GM12878 (cell line): ENCODE measurements around the gene EMILIN3. TPM values are rescaled to one million over a fixed set of nuclear protein-coding genes. Genes with fewer than 3 reads are reported as not detected.

Source experiments
- ATAC-seq: fragments of 200-7000 bp; cut with Tn5 transposase; 3 replicates; pipeline ENCODE4 v1.9.1; 2020; ENCODE audit warnings: mild to moderate bottlenecking, moderate library complexity
- BruUV-seq: library from RNA; stranded (reverse); fragments of 400-500 nt; replicated peaks from 2 replicates; lab custom pipeline; 2021; lab: Mats Ljungman, UMichigan
- CTCF ChIA-PET: fragments of 300-600 bp; sonication (Branson Sonifier 250); formaldehyde crosslinking; extraction: SDS; loops from one replicate; lab custom pipeline; 2021; ENCODE audit warnings: inconsistent platforms; lab: Yijun Ruan, JAX
- POLR2A ChIA-PET: fragments of 350-600 bp; formaldehyde crosslinking; extraction: SDS; loops from one replicate; lab custom pipeline; 2021; ENCODE audit warnings: inconsistent platforms; lab: Charles Lee
- RAD21 ChIA-PET: fragments of 300-600 bp; sonication (Branson Sonifier 250); formaldehyde crosslinking; loops from one replicate; lab custom pipeline; 2023; ENCODE audit warnings: antibody characterized with exemption; ENCODE audit not compliant: unreplicated experiment; lab: Charles Lee
- SMC1A ChIA-PET: fragments of 300-600 bp; sonication (Branson Sonifier 250); formaldehyde crosslinking; loops from one replicate; lab custom pipeline; 2023; ENCODE audit not compliant: unreplicated experiment, uncharacterized antibody; lab: Charles Lee
- DNase-seq: peaks from one replicate; pipeline ENCODE4 v3.0.0-alpha.2; 2011; ENCODE audit warnings: low read depth, low spot score
- FAIRE-seq: peaks from 3 replicates; lab custom pipeline; 2011; peaks lifted over from hg19 to GRCh38; lab: Jason Lieb, UNC
- H2AFZ ChIP-seq: 2 replicates; pipeline ENCODE4 v1.6.0; 2011; ENCODE audit warnings: low read depth, low read length, control low read depth; ENCODE audit not compliant: control insufficient read depth
- H3K27ac ChIP-seq: 2 replicates; pipeline ENCODE4 v1.5.1; 2011; ENCODE audit warnings: control low read depth; ENCODE audit not compliant: control insufficient read depth, insufficient read depth
- H3K27me3 ChIP-seq, 2 experiments: replicated peaks in 1 of 2; 2 replicates each; pipeline versions ENCODE4 v1.6.0 to v1.6.1; 2011; ENCODE audit warnings: low read length in 1 of 2; ENCODE audit not compliant: control insufficient read depth in 2 of 2, insufficient read depth in 2 of 2
- H3K36me3 ChIP-seq, 2 experiments: 2 replicates each; pipeline ENCODE4 v1.5.1; 2011; ENCODE audit warnings: low read length in 1 of 2; ENCODE audit not compliant: control insufficient read depth in 2 of 2, insufficient read depth in 2 of 2
- H3K4me1 ChIP-seq: 2 replicates; pipeline ENCODE4 v1.6.1; 2011; ENCODE audit warnings: mild to moderate bottlenecking, low read length, moderate library complexity, mixed read lengths; ENCODE audit not compliant: control insufficient read depth, insufficient read depth
- H3K4me2 ChIP-seq: 2 replicates; pipeline ENCODE4 v1.6.0; 2011; ENCODE audit warnings: control low read depth; ENCODE audit not compliant: control insufficient read depth, insufficient read depth
- H3K4me3 ChIP-seq: fragments of 200-600 bp; sonication (generic); 2 replicates; pipeline ENCODE4 v1.5.1; 2016
- H3K79me2 ChIP-seq: 2 replicates; pipeline ENCODE4 v1.6.0; 2011; ENCODE audit warnings: low read length; ENCODE audit not compliant: control insufficient read depth, insufficient read depth
- H3K9ac ChIP-seq: 2 replicates; pipeline ENCODE4 v1.8.0; 2011; ENCODE audit warnings: low read length, control low read depth, mixed read lengths; ENCODE audit not compliant: control insufficient read depth, insufficient read depth
- H3K9me3 ChIP-seq: replicated peaks from 3 replicates; pipeline ENCODE4 v1.5.1; 2011; ENCODE audit warnings: mild to moderate bottlenecking, low read length; ENCODE audit not compliant: control insufficient read depth, insufficient read depth
- H4K20me1 ChIP-seq: 2 replicates; pipeline ENCODE4 v1.6.0; 2011; ENCODE audit not compliant: control insufficient read depth, insufficient read depth
- BCL3 ChIP-seq: IDR thresholded peaks from 2 replicates; pipeline ENCODE4 v1.6.1; 2011; ENCODE audit warnings: borderline replicate concordance, low read depth, mild to moderate bottlenecking, moderate library complexity, low read length; ENCODE audit not compliant: insufficient read depth, poor library complexity, severe bottlenecking
- EGR1 ChIP-seq, 2 experiments: IDR thresholded peaks; 1 replicate in 1 of 2; 2 replicates in 1 of 2; pipeline ENCODE4 v1.6.1; 2011 to 2012; ENCODE audit warnings: low read depth in 2 of 2, low read length in 2 of 2, borderline replicate concordance in 1 of 2, mild to moderate bottlenecking in 1 of 2, moderate library complexity in 1 of 2
- ETV6 ChIP-seq, 2 experiments: fragments of 450-650 bp in 1 of 2; IDR thresholded peaks in 1 of 2; conservative IDR thresholded peaks in 1 of 2; 2 replicates each; pipeline ENCODE4 v1.6.1; 2014; ENCODE audit warnings: antibody characterized with exemption in 1 of 2, borderline replicate concordance in 1 of 2, low read depth in 1 of 2, mild to moderate bottlenecking in 1 of 2, moderate library complexity in 1 of 2
- GABPA ChIP-seq: IDR thresholded peaks from 2 replicates; pipeline ENCODE4 v1.6.1; 2014; ENCODE audit warnings: antibody characterized with exemption, low read depth, mild to moderate bottlenecking, inconsistent platforms
- NBN ChIP-seq: fragments of 450-650 bp; IDR thresholded peaks from 2 replicates; pipeline ENCODE4 v1.6.1; 2016
- SP1 ChIP-seq: IDR thresholded peaks from one replicate; pipeline ENCODE4 v1.6.1; 2011; ENCODE audit warnings: low read depth, low read length
- TARDBP ChIP-seq: IDR thresholded peaks from 2 replicates; pipeline ENCODE4 v1.6.1; 2016; ENCODE audit warnings: borderline replicate concordance
- in situ Hi-C: fragments of 300-500 bp; cut with MboI; formaldehyde crosslinking; loops from 9 replicates; pipeline ENCODE4 v1.14.3; 2018; ENCODE audit warnings: mixed read lengths
- intact Hi-C: fragments of 100-400 bp; cut with micrococcal nuclease; formaldehyde crosslinking; loops from one replicate; pipeline ENCODE4 v1.14.2; 2022; ENCODE audit not compliant: unreplicated experiment
- polyA plus RNA-seq, 11 experiments: library from polyadenylated mRNA; depleted of rRNA in 4 of 11; unstranded in 6 of 11; stranded (reverse) in 5 of 11; fragments of >200 nt; fragmentation: Nextera tagmentation in 4 of 11; fragmentation: Illumina TruSeq in 1 of 11; extraction: Ambion mirVana in 4 of 11; extraction: Trizol in 1 of 11; gene quantifications; 1 replicate in 1 of 11; 2 replicates in 10 of 11; pipeline versions ENCODE4 v1.2.1 to v1.2.3, GENCODE V29; 2011 to 2016; ENCODE audit warnings: inconsistent platforms in 2 of 11, missing spikeins in 2 of 11, low read depth in 1 of 11
- total RNA-seq, 4 experiments: library from RNA; depleted of rRNA in 3 of 4; stranded (reverse); fragments of >200 nt in 3 of 4; fragmentation: Illumina TruSeq in 1 of 4; extraction: Trizol in 1 of 4; gene quantifications; 2 replicates each; pipeline versions ENCODE4 v1.2.1 to v1.2.3, GENCODE V29; 2013 to 2021
- TF ChIP-seq, protein P1 (sequence below): fragments of 450-650 bp; IDR thresholded peaks from 2 replicates; pipeline ENCODE4 v1.6.1; 2017; ENCODE audit warnings: low read depth, mild to moderate bottlenecking, moderate library complexity

The EMILIN3 gene
- total and polyA plus RNA-seq, 10 of the 15 experiments (the other 5 are each of a cell fraction or from before 2014, with no cell fraction given): not detected

GRCh38 chr20:41353530-41353929 lies 13.1 kb downstream of the EMILIN3 start:
- Histone ChIP-seq H3K4me1 (no peaks in the 10 kb centered on the region), H3K79me2 (no peaks in the 10 kb centered on the region), H3K4me2 (no peak overlapping the region), H3K4me3 (no peak overlapping the region), H2AFZ (no peak overlapping the region), H3K9me3 (no peaks in the 10 kb centered on the region), H3K27me3 (no peaks in the 10 kb centered on the region), H3K9ac (no peak overlapping the region), H3K36me3 (no peaks in the 10 kb centered on the region), H4K20me1 (no peaks in the 10 kb centered on the region), H3K27ac (no peak overlapping the region)
- BruUV-seq: no TSS peak
- intact Hi-C loops: no loop called here
- in situ Hi-C loops: no loop called here
- RAD21 ChIA-PET: no interaction called here
- ATAC-seq (no peak), DNase-seq (no peak), FAIRE-seq (no peak)
- TF ChIP-seq, protein P1, sequence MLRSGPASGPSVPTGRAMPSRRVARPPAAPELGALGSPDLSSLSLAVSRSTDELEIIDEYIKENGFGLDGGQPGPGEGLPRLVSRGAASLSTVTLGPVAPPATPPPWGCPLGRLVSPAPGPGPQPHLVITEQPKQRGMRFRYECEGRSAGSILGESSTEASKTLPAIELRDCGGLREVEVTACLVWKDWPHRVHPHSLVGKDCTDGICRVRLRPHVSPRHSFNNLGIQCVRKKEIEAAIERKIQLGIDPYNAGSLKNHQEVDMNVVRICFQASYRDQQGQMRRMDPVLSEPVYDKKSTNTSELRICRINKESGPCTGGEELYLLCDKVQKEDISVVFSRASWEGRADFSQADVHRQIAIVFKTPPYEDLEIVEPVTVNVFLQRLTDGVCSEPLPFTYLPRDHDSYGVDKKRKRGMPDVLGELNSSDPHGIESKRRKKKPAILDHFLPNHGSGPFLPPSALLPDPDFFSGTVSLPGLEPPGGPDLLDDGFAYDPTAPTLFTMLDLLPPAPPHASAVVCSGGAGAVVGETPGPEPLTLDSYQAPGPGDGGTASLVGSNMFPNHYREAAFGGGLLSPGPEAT: no peak
- no peak for TF ChIP-seq TARDBP
- no peak for TF ChIP-seq ETV6 (conservative IDR thresholded peaks at IDR 0.05 in 1 of 2, IDR thresholded peaks at IDR 0.05 in 1 of 2; ENCODE audit: borderline replicate concordance in 1 of 2, low read depth in 1 of 2)
- no peak for TF ChIP-seq EGR1 (IDR thresholded peaks at IDR 0.05; ENCODE audit: borderline replicate concordance in 1 of 2, low read depth in 2 of 2, low read length in 2 of 2)
- TF ChIP-seq SP1: no peak
- TF ChIP-seq NBN: no peak
- TF ChIP-seq GABPA: no peak
- no peak for TF ChIP-seq BCL3
- POLR2A ChIA-PET: no interaction called here
- SMC1A ChIA-PET: no interaction called here
- CTCF ChIA-PET: interaction anchor here (0.8 kb wide), 1 partner anchor 219 kb away, joined by 3 read pairs; no protein-coding TSS in a partner anchor
